A673 (cell line): ENCODE results near the gene THAP3. TPM values are rescaled to one million over a fixed set of nuclear protein-coding genes. Genes with fewer than 3 reads are reported as not detected.
A peak's percentile ranks its signal among the peaks of the same experiment; 100 is the strongest.

Source experiments
- BruUV-seq: library from RNA; stranded (reverse); fragments of 400-500 nt; replicated peaks from 2 replicates; lab custom pipeline; 2021; lab: Mats Ljungman, UMichigan
- CTCF ChIA-PET: fragments of 300-600 bp; sonication (Branson Sonifier 250); formaldehyde crosslinking; loops from one replicate; lab custom pipeline; 2022; ENCODE audit warnings: antibody characterized with exemption; lab: Charles Lee
- POLR2A ChIA-PET: fragments of 300-600 bp; sonication (Branson Sonifier 250); formaldehyde crosslinking; loops from one replicate; lab custom pipeline; 2022; ENCODE audit warnings: antibody characterized with exemption; ENCODE audit not compliant: low non-redundant PET; lab: Charles Lee
- DNase-seq: peaks from one replicate; pipeline ENCODE4 v3.0.0-alpha.2; 2015; ENCODE audit warnings: low spot score
- H3K27ac ChIP-seq: fragments of 200-600 bp; sonication (generic); 2 replicates; pipeline ENCODE4 v1.5.1; 2016; ENCODE audit warnings: mixed run types, low read depth, mild to moderate bottlenecking, mixed read lengths, antibody characterized with exemption, low read length; ENCODE audit not compliant: poor library complexity, severe bottlenecking
- H3K27me3 ChIP-seq: fragments of 200-600 bp; sonication (generic); replicated peaks from 2 replicates; pipeline ENCODE4 v1.6.1; 2017; ENCODE audit warnings: mixed run types, low read depth, mild to moderate bottlenecking, mixed read lengths, antibody characterized with exemption, low read length; ENCODE audit not compliant: insufficient read depth, poor library complexity
- H3K36me3 ChIP-seq: fragments of 200-600 bp; sonication (generic); 2 replicates; pipeline ENCODE4 v1.6.1; 2016; ENCODE audit warnings: mixed run types, mild to moderate bottlenecking, mixed read lengths, antibody characterized with exemption, low read length; ENCODE audit not compliant: insufficient read depth, poor library complexity, severe bottlenecking
- H3K4me1 ChIP-seq: fragments of 200-600 bp; sonication (generic); 2 replicates; pipeline ENCODE4 v1.6.1; 2017; ENCODE audit warnings: mixed run types, mild to moderate bottlenecking, mixed read lengths, antibody characterized with exemption, low read length; ENCODE audit not compliant: insufficient read depth, poor library complexity, severe bottlenecking
- H3K4me3 ChIP-seq: fragments of 200-600 bp; sonication (generic); 2 replicates; pipeline ENCODE4 v1.5.1; 2016; ENCODE audit warnings: low read depth, mixed run types, mild to moderate bottlenecking, mixed read lengths, low read length; ENCODE audit not compliant: poor library complexity, severe bottlenecking
- H3K9me3 ChIP-seq: fragments of 200-600 bp; sonication (generic); 2 replicates; pipeline ENCODE4 v1.6.1; 2016; ENCODE audit warnings: mixed run types, low read depth, mild to moderate bottlenecking, mixed read lengths, antibody characterized with exemption, low read length; ENCODE audit not compliant: poor library complexity, severe bottlenecking
- CTCF ChIP-seq: fragments of 300-800, 200-600 bp; sonication (generic); conservative IDR thresholded peaks from 2 replicates; pipeline ENCODE4 v1.5.1; 2017; ENCODE audit warnings: low read depth, mild to moderate bottlenecking, antibody characterized with exemption, low read length, moderate library complexity, mixed read lengths
- EZH2 ChIP-seq: fragments of 200-600 bp; sonication (generic); IDR thresholded peaks from 2 replicates; pipeline ENCODE4 v1.6.1; 2017; ENCODE audit warnings: borderline replicate concordance, low read depth, mild to moderate bottlenecking, mixed read lengths, antibody characterized with exemption, low read length; ENCODE audit not compliant: poor library complexity, severe bottlenecking
- intact Hi-C: fragments of 100-400 bp; cut with micrococcal nuclease; formaldehyde crosslinking; loops from one replicate; pipeline ENCODE4 v1.10.0; 2022; ENCODE audit not compliant: unreplicated experiment
- total RNA-seq: library from RNA; stranded (reverse); gene quantifications from 2 replicates; pipeline ENCODE4 v1.2.3, GENCODE V29; 2021

The THAP3 gene
- total RNA-seq, 1 experiment from 2014 or later: 23.6 TPM

GRCh38 chr1:6612641-6613360, 11.9 kb upstream of the THAP3 start:
- TF ChIP-seq EZH2 (no peak), CTCF (no peak)
- no peaks in the 10 kb centered on the region for H3K27me3 ChIP-seq
- H3K36me3 ChIP-seq: peaks cover 14% of the 10 kb centered on the region
- H3K4me3 ChIP-seq: peak overlapping the region; percentile 99
- ChIA-PET POLR2A (interaction anchor here (1.1 kb wide), 1 partner anchor 560 kb away, joined by 4 read pairs; no protein-coding TSS in a partner anchor), CTCF (no interaction called here)
- H3K4me1 ChIP-seq: peaks cover 5% of the 10 kb centered on the region
- no TSS peak for BruUV-seq
- H3K27ac ChIP-seq: peak overlapping the region; percentile 92
- no peak for DNase-seq
- intact Hi-C loops: loop anchor here (1.0 kb wide), 1 partner anchor 10 kb away; the partner anchor contains the start of gene KLHL21
- H3K9me3 ChIP-seq: no peaks in the 10 kb centered on the region

DNA sequence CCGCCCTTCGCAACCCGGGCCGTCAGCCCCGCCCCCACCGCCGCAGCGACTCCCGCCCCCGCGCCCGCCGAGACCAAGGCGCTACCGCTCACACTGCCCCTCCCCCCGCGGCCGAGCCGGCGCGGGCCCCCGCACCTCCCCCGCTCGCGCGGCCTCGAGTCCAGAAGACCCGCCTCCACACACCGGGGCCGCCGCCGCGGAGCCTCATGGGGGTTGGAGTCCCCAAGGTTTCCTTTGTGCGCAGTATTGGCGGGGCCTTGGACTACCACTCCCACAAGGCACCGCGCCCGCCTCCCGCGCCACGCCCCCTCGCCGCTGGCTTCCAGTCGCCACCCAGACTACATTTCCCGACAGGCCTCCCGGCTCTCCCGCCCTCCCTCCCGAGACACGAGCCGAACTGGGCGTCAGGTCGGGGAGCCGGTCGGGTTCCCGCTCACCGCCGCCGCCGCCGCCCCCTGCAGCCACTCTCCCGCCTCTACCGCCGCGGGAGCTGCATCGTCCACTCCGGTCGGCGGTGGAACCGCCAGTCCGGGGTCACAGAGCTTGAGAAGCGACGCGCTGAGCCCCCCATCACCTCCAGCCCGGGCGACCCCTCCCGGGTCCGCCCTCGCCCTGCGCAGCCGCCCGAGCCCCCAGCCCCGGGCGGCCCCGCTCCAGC, 11.2 kb upstream of the THAP3 start, which contains the start of gene PHF13:
Gene PHF13 (plus strand): TSS at position 371 of the 658 bp plus-strand sequence. CDS start 336 bp downstream, outside the sequence.
- Histone ChIP-seq H3K27me3 (no peaks in the 10 kb centered on the region), H3K27ac (peak within 1 kb of the TSS; percentile 92), H3K36me3 (peaks cover 21% of the 10 kb centered on the region), H3K4me1 (peaks cover 5% of the 10 kb centered on the region), H3K4me3 (peak within 1 kb of the TSS; percentile 99), H3K9me3 (no peaks in the 10 kb centered on the region)
- ChIA-PET CTCF (no interaction called here), POLR2A (interaction anchor here (1.1 kb wide), 1 partner anchor 559 kb away, joined by 4 read pairs; no protein-coding TSS in a partner anchor)
- no TSS peak for BruUV-seq
- intact Hi-C loops: loop anchor here (1.0 kb wide), 1 partner anchor 11 kb away; the partner anchor contains the start of gene KLHL21
- peak; percentile 99 for DNase-seq
- TF ChIP-seq EZH2: no peak
- TF ChIP-seq CTCF: no peak

- no peaks in the 10 kb centered on the region for H3K27me3 ChIP-seq
- peak overlapping the region; percentile 88 for H3K27ac ChIP-seq
- DNase-seq: peak; percentile 64
- intact Hi-C loops: no loop called here
- POLR2A ChIA-PET: interaction anchor here (1.1 kb wide), 1 partner anchor 558 kb away, joined by 4 read pairs; no protein-coding TSS in a partner anchor
- no TSS peak for BruUV-seq
- no peaks in the 10 kb centered on the region for H3K9me3 ChIP-seq
- H3K4me3 ChIP-seq: peak overlapping the region; percentile 99
- TF ChIP-seq EZH2: no peak
- TF ChIP-seq CTCF: no peak
- CTCF ChIA-PET: no interaction called here
- peaks cover 5% of the 10 kb centered on the region for H3K4me1 ChIP-seq
- peaks cover 27% of the 10 kb centered on the region for H3K36me3 ChIP-seq
Observed at GRCh38 chr1:6614019-6614928, 10.4 kb upstream of the THAP3 start.
